GM18867 (cell line): ENCODE data around the gene C20orf204.
A peak's percentile ranks its signal among the peaks of the same experiment; 100 is the strongest.

Source experiments
- ATAC-seq: cut with Tn5 transposase; IDR thresholded peaks from one replicate; pipeline ENCODE4 v1.9.1; 2021; ENCODE audit warnings: mild to moderate bottlenecking, moderate library complexity; ENCODE audit not compliant: unreplicated experiment

The C20orf204 gene

DNA sequence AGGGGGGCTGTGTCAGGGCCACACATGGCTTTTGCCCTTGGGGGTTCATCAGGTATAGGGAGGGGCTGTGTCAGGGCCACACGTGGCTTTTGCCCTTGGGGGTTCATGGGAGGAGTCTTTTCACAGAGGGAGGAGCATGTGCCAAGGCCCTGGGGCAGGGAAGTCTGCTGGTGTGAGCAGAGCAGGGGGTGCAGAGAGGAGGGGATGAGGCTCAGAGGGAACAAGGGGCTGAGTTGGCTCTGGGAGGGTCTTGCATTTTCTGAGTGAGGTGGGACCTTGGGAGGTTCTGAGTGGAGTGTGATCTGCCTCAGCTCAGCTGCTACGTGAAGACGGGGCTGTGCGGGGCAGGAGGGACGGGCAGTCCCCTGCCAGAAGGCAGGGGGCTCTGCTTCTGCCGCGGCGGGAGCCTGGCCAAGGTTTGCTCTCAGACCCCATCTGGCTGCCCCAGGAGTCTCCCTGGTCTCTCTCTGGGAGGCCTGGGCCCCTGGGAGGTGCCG is 19.5 kb downstream of the C20orf204 start:
- no peak for ATAC-seq

GRCh38 chr20:64055893-64056638 is 20.1 kb downstream of the C20orf204 start:
- ATAC-seq = no peak

DNA sequence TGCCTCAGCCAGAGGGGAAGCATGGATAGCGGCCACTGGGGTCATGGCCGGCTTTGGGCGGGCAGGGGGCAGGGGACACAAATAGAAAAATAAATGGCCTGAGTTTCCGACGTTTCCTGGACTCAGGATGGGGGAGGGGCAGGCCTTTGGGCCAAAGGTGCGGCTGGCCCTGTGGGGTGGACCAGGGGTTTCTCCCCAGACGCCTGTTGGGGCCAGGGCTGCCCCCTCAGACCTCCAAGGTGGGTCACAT is 20.6 kb downstream of the C20orf204 start:
- ATAC-seq = no peak

- no peak for ATAC-seq
These were observed 21.1 kb downstream of the C20orf204 start for GRCh38 chr20:64056889-64057627.

GRCh38 chr20:64057628-64058498 is 21.9 kb downstream of the C20orf204 start:
- peak; percentile 40 for ATAC-seq

GRCh38 chr20:64058536-64058935 is 22.6 kb downstream of the C20orf204 start:
- peak; percentile 33 for ATAC-seq

- ATAC-seq = no peak
These were observed 26.3 kb downstream of the C20orf204 start for GRCh38 chr20:64062276-64062595.

DNA sequence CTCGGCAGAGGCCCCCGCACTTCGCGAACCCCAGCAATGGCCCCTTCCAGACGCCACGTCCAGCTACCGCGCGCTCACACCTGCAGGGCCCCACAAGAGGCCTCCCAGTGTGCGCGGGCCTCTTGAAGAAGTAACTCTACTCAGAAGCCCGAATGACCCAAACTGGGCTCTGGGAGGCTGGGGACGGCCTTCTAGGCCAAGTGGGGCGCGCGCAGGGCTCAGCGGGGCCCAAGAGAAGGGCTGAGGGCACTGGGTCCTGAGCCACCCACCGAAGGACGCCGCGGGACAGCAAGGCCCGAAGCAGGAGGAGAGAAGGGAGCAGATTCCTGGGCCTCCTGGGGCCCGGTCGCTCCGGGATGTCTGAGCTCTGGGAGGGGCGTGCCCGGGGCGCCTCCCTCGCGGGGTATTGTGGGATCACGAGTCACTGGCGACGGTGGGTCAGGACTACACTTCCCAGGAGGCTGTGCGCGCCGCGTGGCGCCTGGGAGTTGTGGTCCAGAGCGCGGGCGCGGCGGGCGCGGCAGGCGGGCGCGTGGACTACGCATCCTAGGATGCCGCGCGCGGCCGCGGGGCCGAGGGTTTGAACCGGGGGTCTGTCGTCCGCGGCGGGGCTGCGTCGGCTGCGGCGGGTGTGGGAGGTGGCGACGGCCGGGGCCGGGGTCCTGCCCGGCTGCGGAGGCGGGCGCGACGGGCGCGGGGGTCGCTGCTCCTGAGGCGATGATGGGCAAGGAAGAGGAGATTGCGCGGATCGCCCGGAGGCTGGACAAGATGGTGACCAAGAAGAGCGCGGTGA is 26.8 kb downstream of the C20orf204 start, which contains the start of gene TCEA2:
Gene TCEA2, plus strand, starts transcription at position 603 of the 793 bp plus-strand sequence. Its CDS starts 115 bp downstream, at position 718.
- ATAC-seq = peak; percentile 77

DNA sequence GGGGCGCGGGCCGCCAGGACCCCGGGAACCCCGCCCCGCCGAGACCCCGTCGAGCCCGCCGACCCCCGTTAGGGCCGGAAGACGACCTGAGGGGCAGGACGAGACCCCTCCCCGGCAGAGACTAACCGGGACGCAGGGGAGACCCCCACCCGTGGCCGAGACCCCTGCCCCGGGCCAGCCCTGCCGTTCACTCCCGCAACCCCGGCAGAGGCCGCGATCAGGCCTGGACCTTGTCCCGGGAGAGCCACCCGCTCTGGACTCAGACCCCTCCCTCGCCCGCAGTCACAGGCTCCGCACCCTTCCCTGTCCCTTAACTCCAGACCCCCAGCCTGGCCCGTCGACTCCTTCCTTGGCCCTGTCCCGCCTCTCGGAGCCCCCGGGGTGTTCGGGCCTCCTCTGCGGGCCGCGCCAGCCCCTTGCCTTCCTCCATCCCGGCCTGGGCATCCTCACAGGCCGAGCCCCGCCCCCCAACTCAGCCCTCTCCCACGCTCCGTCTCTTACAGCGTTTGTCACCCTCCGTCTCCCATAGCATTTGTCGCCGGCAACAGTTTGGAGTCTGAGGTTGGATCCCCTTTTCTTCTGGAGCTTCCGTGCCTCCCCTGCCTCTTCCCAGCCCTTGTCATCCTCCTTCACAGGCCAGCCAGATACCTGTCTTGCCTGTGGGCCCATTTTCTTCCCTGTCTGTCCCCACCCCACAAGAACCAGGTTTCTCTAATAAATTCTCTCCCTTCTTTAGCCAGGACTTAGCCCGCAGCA is 27.6 kb downstream of the C20orf204 start:
- ATAC-seq = no peak

- ATAC-seq = no peak
These were observed 28.2 kb downstream of the C20orf204 start for GRCh38 chr20:64064145-64064698.

DNA sequence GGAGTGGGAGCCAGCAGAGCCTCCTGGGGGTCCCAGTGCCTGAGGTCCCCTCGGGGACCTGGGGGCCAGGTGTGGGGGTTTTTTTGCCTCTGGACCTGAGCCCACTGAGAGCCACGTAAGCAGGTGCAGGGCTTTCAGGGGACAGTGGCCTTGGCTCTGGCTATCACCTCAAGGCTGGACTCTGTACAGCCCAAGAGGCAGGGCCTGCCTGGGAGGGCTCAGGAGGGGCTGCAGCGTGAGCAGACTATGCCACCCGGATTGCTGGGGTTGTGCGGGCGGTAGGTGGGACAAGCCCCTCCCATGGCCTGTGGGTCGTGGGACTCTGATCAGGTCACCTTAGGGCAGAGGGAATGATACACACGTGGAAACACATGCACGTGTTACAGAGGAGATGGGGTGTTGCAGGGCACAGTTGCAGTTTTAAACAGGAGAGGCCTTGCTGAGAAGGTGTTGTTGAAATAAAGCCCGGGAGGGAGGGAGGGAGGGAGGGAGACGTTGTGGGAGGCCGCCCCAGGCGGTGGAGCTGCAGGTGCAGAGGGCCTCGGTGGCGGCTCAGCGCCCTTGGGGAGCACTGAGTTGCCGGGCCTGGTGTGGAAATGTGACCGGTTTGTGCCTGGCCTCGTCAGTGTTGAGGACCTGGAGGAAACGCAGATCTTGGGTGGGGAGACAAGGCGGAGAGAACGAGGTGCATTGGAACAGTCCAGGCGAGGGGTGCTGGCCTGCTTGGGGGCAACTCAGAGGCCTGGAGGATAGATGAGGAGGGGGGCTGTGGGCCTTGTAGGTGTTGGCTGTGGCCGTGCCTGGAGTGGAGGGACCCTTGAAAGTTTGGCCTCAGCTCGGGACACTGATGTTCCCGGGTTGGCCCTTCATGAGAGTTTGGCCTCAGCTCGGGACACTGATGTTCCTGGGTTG is 29.3 kb downstream of the C20orf204 start:
- ATAC-seq = no peak

DNA sequence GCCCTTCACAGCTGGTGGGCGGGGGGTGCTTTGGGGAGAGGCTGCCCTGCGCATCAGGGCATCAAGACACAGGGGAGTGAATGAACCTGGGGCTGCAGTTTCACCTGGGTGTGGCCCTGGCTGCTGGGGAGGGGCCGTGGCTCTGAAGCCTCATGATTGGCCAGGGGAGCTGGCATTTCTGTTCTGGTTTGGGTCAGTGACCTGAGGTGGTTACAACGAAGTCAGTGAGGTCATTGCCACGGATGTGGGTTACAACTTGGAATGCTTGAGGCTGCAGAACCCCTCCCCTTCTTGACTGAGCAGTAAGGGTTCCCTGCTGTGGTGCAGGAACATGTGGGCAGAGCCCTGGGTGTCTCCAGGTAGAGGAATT is 30.0 kb downstream of the C20orf204 start:
- ATAC-seq = peak; percentile 45

DNA sequence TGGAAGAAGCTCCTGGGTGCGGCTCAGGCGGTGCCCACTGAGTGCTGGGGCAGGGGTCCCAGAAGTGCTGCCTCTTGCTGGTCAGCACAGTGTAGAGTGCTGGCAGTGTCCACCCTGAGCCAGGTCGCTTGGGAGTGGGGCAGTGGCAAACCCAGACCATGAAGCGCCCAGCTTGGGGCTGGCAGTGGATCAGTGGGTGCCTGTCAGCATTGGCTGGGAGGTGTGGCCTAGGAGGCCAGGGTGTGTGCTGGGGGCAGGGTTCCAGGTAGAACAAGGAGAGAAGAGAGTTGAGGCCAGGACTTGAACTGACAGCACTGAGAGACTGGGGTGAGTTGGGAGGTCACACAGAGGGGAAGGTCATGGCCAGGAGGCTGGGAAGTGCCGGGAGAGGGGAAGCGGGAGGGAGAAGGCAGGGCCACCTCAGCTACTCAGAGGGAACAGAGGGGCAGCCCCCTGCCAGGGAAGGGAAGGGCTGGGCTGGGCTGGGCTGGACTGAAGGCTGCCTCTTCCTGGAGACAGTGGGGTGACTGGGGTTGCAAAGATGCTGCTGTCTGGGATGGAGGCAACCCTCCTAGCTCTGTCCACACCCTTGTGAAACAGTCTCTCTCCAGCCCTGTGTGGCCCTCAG is 31.1 kb downstream of the C20orf204 start:
- ATAC-seq = no peak

GRCh38 chr20:64067733-64068307 is 31.8 kb downstream of the C20orf204 start:
- no peak for ATAC-seq

DNA sequence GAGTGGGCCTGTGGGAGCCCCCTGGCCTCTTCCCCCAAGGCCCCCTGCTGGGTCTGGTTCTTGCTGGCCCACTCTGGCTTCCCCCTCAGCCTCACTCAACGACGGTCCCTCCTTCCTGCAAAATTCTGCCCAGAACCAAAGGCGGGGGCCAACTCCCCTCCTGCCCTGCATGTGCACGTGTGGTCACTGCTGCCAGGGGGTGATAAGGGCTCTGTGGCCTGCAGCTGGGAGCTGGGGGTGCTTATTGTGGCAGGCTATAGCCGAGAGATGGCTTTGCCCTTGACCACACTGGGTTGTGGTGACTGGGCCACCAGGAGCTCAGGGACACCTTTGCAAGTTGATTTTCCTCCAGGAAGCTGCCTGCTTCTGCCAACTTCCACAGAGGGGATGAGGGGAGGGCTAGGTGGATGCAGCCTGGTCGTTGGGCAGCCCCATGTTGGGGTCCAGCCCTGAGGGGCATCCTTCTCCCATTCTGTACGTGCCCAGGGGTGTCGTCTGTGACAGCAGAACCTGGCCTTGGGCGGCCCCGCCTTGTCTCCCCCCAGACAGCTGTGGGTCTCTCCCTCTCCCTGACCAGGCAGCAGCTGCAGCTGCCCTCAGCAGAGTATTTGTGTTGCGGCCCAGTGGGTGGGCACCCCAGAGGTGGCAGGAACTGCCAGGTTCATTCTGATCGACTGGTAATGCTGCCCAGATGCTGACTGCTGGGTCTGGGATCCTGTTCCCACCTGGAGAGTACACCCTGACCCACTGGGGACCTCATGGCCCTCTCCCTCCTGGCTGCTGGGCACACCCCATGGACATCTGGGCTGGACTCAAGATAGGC is 32.6 kb downstream of the C20orf204 start:
- ATAC-seq = no peak

GRCh38 chr20:64069209-64069613 is 33.2 kb downstream of the C20orf204 start:
- ATAC-seq = no peak

- no peak for ATAC-seq
These were observed 33.7 kb downstream of the C20orf204 start for GRCh38 chr20:64069614-64070243.
